IPS-18c (cell line): ENCODE data around the gene PER2.
"Not testable (repeated sequence)": the region's sequence is repeated elsewhere in the genome, so short reads cannot be mapped to it uniquely, and the experiment has no call there.

Experiments used
- H3K4me3 ChIP-seq: 2 replicates; pipeline ENCODE4 v1.7.0; 2013; ENCODE audit warnings: low read depth, mild to moderate bottlenecking, low read length, moderate library complexity; ENCODE audit not compliant: insufficient read depth
- H3K9me3 ChIP-seq: one replicate; pipeline ENCODE4 v1.6.1; 2013; ENCODE audit warnings: mild to moderate bottlenecking, low read length, moderate library complexity; ENCODE audit not compliant: control insufficient read depth, insufficient read depth

The PER2 gene

DNA sequence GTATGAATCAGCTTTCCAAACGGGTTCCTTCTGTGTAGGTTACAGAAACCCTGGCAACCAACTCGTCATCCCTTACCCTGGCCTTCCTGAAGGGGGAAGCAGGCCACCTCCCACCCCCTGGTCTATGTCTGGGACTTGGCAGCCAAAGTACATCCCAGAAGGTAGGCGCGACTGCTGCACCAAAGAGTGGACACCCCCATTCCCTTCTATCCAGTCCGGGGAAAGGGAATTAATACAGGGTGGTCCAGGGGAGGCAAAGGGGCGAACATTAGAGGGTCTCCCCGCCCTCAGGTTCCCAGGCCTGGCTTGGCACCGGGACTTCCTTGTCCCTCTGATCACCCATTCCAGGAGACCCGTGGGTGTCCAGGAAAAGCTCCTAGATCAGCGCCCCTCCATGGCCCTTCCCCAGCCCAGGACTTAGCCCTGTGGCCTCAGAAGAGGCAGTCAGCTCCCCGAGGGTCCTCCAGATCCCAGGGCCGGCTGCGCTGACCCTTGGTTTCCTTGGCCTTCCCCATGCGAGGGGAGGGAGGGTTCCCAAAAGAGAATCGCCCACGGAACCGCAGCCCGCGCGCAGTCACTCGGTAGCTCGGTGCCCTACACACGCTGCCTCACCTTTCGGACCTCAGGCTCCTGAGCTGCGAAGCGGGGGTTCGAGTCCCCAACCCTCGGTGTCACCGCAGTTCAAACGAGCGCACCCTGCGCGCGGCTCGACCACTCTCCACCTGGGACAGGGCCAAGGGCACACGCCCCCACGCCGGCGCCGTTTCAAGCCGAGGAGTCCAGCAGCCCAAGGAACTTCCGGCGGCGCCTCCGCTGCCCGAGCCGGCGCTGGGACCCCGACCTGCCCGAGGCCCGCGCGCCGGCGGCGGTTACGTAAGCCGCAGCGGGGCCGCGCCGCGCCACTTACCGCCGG, at the start of gene PER2:
TSS of gene PER2 (minus strand) at position 874 of the 913 bp plus-strand sequence. CDS start 10,674 bp downstream, outside the sequence.
- Histone ChIP-seq H3K9me3 (no peaks in the 10 kb centered on the region), H3K4me3 (peak within 1 kb of the TSS; percentile 78)

DNA sequence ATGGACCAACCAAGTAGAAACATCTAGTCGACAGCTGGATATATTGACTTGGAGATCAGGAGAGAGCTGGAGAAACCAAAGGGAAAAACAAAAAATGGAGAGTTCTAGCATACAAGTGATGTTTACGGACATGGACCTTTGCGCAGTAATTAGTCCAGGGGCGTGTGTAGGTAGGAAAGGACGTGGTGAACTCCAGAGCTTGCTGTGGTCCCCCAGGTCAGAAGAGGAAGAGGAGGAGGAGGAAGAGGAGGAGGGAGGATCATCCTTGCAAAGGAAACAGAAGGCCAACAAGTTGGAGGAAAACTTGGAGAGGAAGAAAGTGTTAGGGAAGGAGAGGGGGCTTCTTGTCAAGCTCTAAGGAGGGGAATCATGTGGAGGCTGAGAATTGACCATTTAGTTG, 49.4 kb upstream of the PER2 start:
- H3K9me3 ChIP-seq = no peaks in the 10 kb centered on the region
- no peak overlapping the region for H3K4me3 ChIP-seq

GRCh38 chr2:238336793-238337444, 48.5 kb upstream of the PER2 start:
- no peaks in the 10 kb centered on the region for H3K9me3 ChIP-seq
- H3K4me3 ChIP-seq = no peak overlapping the region

- Histone ChIP-seq H3K9me3 (no peaks in the 10 kb centered on the region), H3K4me3 (no peak overlapping the region)
These were observed 47.7 kb upstream of the PER2 start for GRCh38 chr2:238336151-238336550.

DNA sequence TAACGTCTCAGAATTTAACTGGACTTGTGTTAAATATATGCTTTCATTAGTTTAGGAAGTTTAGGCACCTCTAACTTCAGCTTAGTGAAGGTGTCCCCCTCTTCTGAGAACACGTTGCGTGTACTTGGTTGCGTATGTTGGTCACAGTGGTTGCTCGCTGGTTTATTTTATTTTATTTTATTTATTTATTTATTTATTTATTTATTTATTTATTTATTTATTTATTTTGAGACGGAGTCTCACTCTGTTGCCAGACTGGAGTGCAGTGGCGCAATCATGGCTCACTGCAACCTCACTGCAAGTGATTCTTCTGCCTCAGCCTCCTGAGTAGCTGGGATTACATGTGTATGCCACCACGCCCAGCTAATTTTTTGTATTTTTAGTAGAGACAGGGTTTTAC, 47.2 kb upstream of the PER2 start:
- H3K9me3 ChIP-seq, H3K4me3 ChIP-seq: not testable (repeated sequence)

DNA sequence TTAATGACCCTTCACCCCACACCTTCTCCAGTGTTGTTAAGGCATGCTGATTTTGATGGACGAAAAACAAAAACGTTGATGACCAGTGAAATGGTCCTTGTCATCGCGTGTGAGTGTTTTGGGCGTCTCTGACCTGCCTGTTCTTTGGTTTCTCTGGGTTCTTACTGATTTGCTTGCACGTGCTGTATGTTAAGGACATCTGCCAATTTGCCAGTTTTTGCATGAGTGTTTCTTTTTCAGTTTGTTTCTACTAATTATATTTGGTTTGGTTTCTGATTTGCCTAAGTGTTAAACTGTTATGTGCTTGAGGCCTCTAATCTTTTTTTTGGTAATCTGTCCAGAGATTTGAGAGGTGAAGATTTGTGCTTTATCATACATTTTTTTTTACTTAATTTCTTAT, 46.5 kb upstream of the PER2 start:
- H3K4me3 ChIP-seq = no peak overlapping the region
- H3K9me3 ChIP-seq = no peaks in the 10 kb centered on the region

- H3K4me3 ChIP-seq = no peak overlapping the region
- no peaks in the 10 kb centered on the region for H3K9me3 ChIP-seq
These were observed 43.5 kb upstream of the PER2 start for GRCh38 chr2:238331916-238332315.

- Histone ChIP-seq H3K9me3 (no peaks in the 10 kb centered on the region), H3K4me3 (no peak overlapping the region)
These were observed 42.0 kb upstream of the PER2 start for GRCh38 chr2:238330391-238330790.

GRCh38 chr2:238327751-238328150, 39.3 kb upstream of the PER2 start:
- Histone ChIP-seq H3K9me3 (no peaks in the 10 kb centered on the region), H3K4me3 (no peak overlapping the region)

DNA sequence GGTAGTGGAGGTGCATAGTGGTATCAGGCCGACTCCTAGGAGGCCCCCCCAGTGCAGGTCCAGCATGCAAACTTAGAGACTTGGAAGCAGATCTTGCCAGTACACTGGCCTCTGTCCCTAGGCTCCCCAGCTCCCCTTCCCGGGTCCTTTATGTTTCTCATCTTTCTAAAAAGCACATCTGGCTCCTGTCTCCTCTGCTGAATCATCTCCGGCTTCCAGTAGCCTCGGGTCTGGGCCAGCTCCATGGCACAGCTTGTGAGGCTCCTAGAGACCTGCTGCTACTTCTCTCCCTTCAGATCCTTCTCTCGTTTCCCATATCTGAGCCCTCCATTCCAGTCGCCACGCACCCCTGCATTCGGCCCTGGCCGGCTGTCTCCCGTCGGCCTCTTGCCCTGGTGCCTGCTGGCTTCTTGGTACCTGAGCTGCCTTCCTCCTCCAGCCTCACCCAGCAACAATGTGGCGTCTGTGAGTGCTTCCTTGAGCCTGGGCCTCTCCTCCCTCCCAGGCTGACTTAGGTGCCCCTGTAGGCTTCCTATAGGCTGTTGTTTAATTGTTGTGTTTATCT, 38.5 kb upstream of the PER2 start:
- H3K9me3 ChIP-seq = no peaks in the 10 kb centered on the region
- H3K4me3 ChIP-seq = no peak overlapping the region

- H3K4me3 ChIP-seq = no peak overlapping the region
These were observed 37.3 kb upstream of the PER2 start for GRCh38 chr2:238325694-238326093.

DNA sequence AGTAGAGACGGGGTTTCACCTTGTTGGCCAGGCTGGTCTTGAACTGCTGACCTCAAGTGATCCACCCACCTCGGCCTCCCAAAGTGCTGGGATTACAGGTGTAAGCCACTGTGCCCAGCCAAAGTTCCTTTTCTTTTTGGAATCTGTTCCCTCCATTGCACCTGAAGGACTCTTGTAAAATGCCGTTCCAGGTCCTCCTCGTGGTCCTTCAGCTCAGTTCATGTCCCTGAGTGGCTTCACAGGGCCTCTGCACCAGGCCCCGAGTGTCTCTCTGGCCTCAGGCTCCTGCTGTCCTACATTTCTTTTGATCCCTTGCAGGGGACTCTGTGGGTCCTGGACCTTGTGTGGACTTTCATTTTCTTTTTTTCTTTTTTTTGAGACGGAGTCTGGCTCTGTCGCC, 35.8 kb upstream of the PER2 start:
- H3K9me3 ChIP-seq, H3K4me3 ChIP-seq: not testable (repeated sequence)

More at GRCh38 chr2:238325694-238326093, 37.3 kb upstream of the PER2 start:
- H3K9me3 ChIP-seq = no peaks in the 10 kb centered on the region

GRCh38 chr2:238322001-238322411, 33.6 kb upstream of the PER2 start:
- Histone ChIP-seq H3K4me3 (peak overlapping the region; percentile 66; the same call in 1 of the 2 replicates), H3K9me3 (no peaks in the 10 kb centered on the region)

- peak overlapping the region; percentile 66 for H3K4me3 ChIP-seq
- H3K9me3 ChIP-seq = no peaks in the 10 kb centered on the region
These were observed 33.1 kb upstream of the PER2 start for GRCh38 chr2:238321467-238321866.

GRCh38 chr2:238320648-238321281, 32.4 kb upstream of the PER2 start:
- peak overlapping the region; percentile 66 for H3K4me3 ChIP-seq
- H3K9me3 ChIP-seq = no peaks in the 10 kb centered on the region

DNA sequence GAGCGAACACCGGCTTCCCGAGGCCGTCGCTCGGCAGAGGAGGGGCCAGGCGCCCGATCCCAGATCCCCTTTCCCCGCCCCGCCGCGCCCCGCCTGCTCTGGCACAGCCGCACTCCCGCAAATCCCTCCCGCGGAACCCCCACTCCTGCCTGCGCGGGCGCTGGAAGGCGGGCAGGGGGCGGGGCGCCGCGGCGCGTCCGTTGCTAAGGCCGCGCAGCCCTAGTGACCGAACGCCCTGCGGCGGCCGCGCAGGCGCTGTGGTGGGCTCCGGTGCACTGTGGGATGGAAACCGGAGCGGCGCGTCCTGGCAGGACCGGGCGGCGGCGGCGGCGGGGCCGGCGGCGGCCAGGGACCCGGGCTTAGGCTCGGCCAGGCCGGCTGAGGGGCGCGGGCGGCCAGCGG, 31.8 kb upstream of the PER2 start, which contains the start of gene TRAF3IP1:
TSS of gene TRAF3IP1 (plus strand) at position 273 of the 402 bp plus-strand sequence. CDS start 145 bp downstream, outside the sequence.
- peak within 1 kb of the TSS; percentile 66 for H3K4me3 ChIP-seq
- no peaks in the 10 kb centered on the region for H3K9me3 ChIP-seq

DNA sequence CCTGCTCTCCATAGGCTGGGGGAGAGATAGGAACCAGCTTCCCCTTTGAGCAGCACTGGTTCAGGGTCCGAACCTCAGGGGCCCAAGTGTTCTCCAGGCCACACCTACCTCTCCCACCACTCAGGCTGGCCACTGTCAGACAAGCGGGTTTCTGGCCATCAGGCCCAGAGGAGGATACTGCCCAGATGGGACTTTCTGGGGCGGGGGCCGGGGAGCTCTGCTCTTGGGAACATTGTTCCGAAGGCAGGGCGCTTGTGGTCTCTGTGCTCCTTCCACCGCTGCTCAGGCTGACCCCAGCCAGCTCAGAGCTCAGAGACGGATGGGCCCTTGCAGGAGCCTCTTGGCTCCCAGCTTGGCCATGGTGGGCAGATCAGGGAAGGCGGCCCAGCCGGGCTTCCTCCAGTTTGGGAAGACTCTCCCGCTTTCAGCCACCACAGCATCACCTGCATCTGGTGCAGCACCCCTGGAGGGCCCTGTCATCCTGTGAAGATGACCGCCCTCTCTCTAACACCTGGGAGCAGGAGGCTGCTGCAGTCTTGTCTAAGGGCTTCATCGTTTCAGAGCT, 26.7 kb upstream of the PER2 start:
- no peak overlapping the region for H3K4me3 ChIP-seq
- H3K9me3 ChIP-seq = no peaks in the 10 kb centered on the region
